ENCODE results near the gene SMIM43.

DNA sequence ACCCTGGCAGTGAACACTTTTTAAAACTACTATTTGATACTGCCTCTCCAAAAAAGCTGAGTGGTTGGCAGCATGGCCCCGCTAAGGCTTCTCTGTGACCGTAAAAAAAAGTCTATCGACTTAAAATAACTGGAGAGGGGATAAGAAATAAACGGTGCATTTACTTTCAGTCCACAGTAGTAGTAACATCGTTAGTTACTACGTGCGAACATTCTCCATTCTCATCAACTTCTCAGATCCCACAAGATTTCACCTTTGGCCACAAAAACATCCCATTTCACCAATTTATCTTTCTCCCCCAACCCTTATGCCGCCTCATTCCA, 35.6 kb upstream of the SMIM43 start:
- TF ChIP-seq POLR2A (IDR thresholded peaks at IDR 0.05): no peak
- TF ChIP-seq, protein P1, sequence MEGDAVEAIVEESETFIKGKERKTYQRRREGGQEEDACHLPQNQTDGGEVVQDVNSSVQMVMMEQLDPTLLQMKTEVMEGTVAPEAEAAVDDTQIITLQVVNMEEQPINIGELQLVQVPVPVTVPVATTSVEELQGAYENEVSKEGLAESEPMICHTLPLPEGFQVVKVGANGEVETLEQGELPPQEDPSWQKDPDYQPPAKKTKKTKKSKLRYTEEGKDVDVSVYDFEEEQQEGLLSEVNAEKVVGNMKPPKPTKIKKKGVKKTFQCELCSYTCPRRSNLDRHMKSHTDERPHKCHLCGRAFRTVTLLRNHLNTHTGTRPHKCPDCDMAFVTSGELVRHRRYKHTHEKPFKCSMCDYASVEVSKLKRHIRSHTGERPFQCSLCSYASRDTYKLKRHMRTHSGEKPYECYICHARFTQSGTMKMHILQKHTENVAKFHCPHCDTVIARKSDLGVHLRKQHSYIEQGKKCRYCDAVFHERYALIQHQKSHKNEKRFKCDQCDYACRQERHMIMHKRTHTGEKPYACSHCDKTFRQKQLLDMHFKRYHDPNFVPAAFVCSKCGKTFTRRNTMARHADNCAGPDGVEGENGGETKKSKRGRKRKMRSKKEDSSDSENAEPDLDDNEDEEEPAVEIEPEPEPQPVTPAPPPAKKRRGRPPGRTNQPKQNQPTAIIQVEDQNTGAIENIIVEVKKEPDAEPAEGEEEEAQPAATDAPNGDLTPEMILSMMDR (IDR thresholded peaks at IDR 0.05): no peak
